GM12878 (cell line): ENCODE measurements around the gene ANKRD65. TPM values are rescaled to one million over a fixed set of nuclear protein-coding genes. Genes with fewer than 3 reads are reported as not detected.

Experiments used
- ATAC-seq: fragments of 200-7000 bp; cut with Tn5 transposase; 3 replicates; pipeline ENCODE4 v1.9.1; 2020; ENCODE audit warnings: mild to moderate bottlenecking, moderate library complexity
- BruUV-seq: library from RNA; stranded (reverse); fragments of 400-500 nt; replicated peaks from 2 replicates; lab custom pipeline; 2021; lab: Mats Ljungman, UMichigan
- CTCF ChIA-PET: fragments of 300-600 bp; sonication (Branson Sonifier 250); formaldehyde crosslinking; extraction: SDS; loops from one replicate; lab custom pipeline; 2021; ENCODE audit warnings: inconsistent platforms; lab: Yijun Ruan, JAX
- POLR2A ChIA-PET: fragments of 350-600 bp; formaldehyde crosslinking; extraction: SDS; loops from one replicate; lab custom pipeline; 2021; ENCODE audit warnings: inconsistent platforms; lab: Charles Lee
- RAD21 ChIA-PET: fragments of 300-600 bp; sonication (Branson Sonifier 250); formaldehyde crosslinking; loops from one replicate; lab custom pipeline; 2023; ENCODE audit warnings: antibody characterized with exemption; ENCODE audit not compliant: unreplicated experiment; lab: Charles Lee
- SMC1A ChIA-PET: fragments of 300-600 bp; sonication (Branson Sonifier 250); formaldehyde crosslinking; loops from one replicate; lab custom pipeline; 2023; ENCODE audit not compliant: unreplicated experiment, uncharacterized antibody; lab: Charles Lee
- DNase-seq: peaks from one replicate; pipeline ENCODE4 v3.0.0-alpha.2; 2011; ENCODE audit warnings: low read depth, low spot score
- FAIRE-seq: peaks from 3 replicates; lab custom pipeline; 2011; peaks lifted over from hg19 to GRCh38; lab: Jason Lieb, UNC
- H2AFZ ChIP-seq: 2 replicates; pipeline ENCODE4 v1.6.0; 2011; ENCODE audit warnings: low read depth, low read length, control low read depth; ENCODE audit not compliant: control insufficient read depth
- H3K27ac ChIP-seq: 2 replicates; pipeline ENCODE4 v1.5.1; 2011; ENCODE audit warnings: control low read depth; ENCODE audit not compliant: control insufficient read depth, insufficient read depth
- H3K27me3 ChIP-seq, 2 experiments: replicated peaks in 1 of 2; 2 replicates each; pipeline versions ENCODE4 v1.6.0 to v1.6.1; 2011; ENCODE audit warnings: low read length in 1 of 2; ENCODE audit not compliant: control insufficient read depth in 2 of 2, insufficient read depth in 2 of 2
- H3K36me3 ChIP-seq, 2 experiments: 2 replicates each; pipeline ENCODE4 v1.5.1; 2011; ENCODE audit warnings: low read length in 1 of 2; ENCODE audit not compliant: control insufficient read depth in 2 of 2, insufficient read depth in 2 of 2
- H3K4me1 ChIP-seq: 2 replicates; pipeline ENCODE4 v1.6.1; 2011; ENCODE audit warnings: mild to moderate bottlenecking, low read length, moderate library complexity, mixed read lengths; ENCODE audit not compliant: control insufficient read depth, insufficient read depth
- H3K4me2 ChIP-seq: 2 replicates; pipeline ENCODE4 v1.6.0; 2011; ENCODE audit warnings: control low read depth; ENCODE audit not compliant: control insufficient read depth, insufficient read depth
- H3K4me3 ChIP-seq: fragments of 200-600 bp; sonication (generic); 2 replicates; pipeline ENCODE4 v1.5.1; 2016
- H3K79me2 ChIP-seq: 2 replicates; pipeline ENCODE4 v1.6.0; 2011; ENCODE audit warnings: low read length; ENCODE audit not compliant: control insufficient read depth, insufficient read depth
- H3K9ac ChIP-seq: 2 replicates; pipeline ENCODE4 v1.8.0; 2011; ENCODE audit warnings: low read length, control low read depth, mixed read lengths; ENCODE audit not compliant: control insufficient read depth, insufficient read depth
- H3K9me3 ChIP-seq: replicated peaks from 3 replicates; pipeline ENCODE4 v1.5.1; 2011; ENCODE audit warnings: mild to moderate bottlenecking, low read length; ENCODE audit not compliant: control insufficient read depth, insufficient read depth
- H4K20me1 ChIP-seq: 2 replicates; pipeline ENCODE4 v1.6.0; 2011; ENCODE audit not compliant: control insufficient read depth, insufficient read depth
- ATF3 ChIP-seq: IDR thresholded peaks from 2 replicates; pipeline ENCODE4 v1.6.1; 2011; ENCODE audit warnings: low read depth, mild to moderate bottlenecking, low read length, moderate library complexity, borderline replicate concordance; ENCODE audit errors: extremely low read depth
- BCLAF1 ChIP-seq: fragments of 450-650 bp; IDR thresholded peaks from 2 replicates; pipeline ENCODE4 v1.6.1; 2017; ENCODE audit warnings: antibody characterized with exemption, mild to moderate bottlenecking, moderate library complexity
- EP300 ChIP-seq, 2 experiments: fragments of 150-350 bp in 1 of 2; IDR thresholded peaks; 2 replicates each; pipeline ENCODE4 v1.6.1; 2011 to 2012; ENCODE audit warnings: low read depth in 2 of 2, low read length in 2 of 2, borderline replicate concordance in 1 of 2, improper control_type of control experiment in 1 of 2, inconsistent platforms in 1 of 2; ENCODE audit not compliant: control insufficient read depth in 1 of 2
- FOXM1 ChIP-seq: IDR thresholded peaks from 2 replicates; pipeline ENCODE4 v1.6.1; 2012; ENCODE audit warnings: low read depth, mild to moderate bottlenecking, inconsistent platforms, low read length, moderate library complexity
- KLF5 ChIP-seq: fragments of 450-650 bp; IDR thresholded peaks from 2 replicates; pipeline ENCODE4 v1.6.1; 2014; ENCODE audit warnings: mild to moderate bottlenecking; ENCODE audit not compliant: partially characterized antibody
- LARP7 ChIP-seq: fragments of 450-650 bp; IDR thresholded peaks from 2 replicates; pipeline ENCODE4 v1.6.1; 2017; ENCODE audit warnings: mild to moderate bottlenecking
- MTA2 ChIP-seq: fragments of 450-650 bp; IDR thresholded peaks from 2 replicates; pipeline ENCODE4 v1.6.1; 2016; ENCODE audit warnings: low read depth, mild to moderate bottlenecking, moderate library complexity
- NBN ChIP-seq: fragments of 450-650 bp; IDR thresholded peaks from 2 replicates; pipeline ENCODE4 v1.6.1; 2016
- PML ChIP-seq: IDR thresholded peaks from 2 replicates; pipeline ENCODE4 v1.6.1; 2012; ENCODE audit warnings: low read length, inconsistent platforms
- SREBF2 ChIP-seq: IDR thresholded peaks from 2 replicates; pipeline ENCODE4 v1.6.1; 2012; ENCODE audit warnings: mild to moderate bottlenecking, low read length
- STAT1 ChIP-seq: fragments of 450-650 bp; conservative IDR thresholded peaks from 2 replicates; pipeline ENCODE4 v1.6.1; 2014; ENCODE audit warnings: antibody characterized with exemption, mild to moderate bottlenecking
- YBX1 ChIP-seq: fragments of 450-650 bp; IDR thresholded peaks from 2 replicates; pipeline ENCODE4 v1.6.1; 2016; ENCODE audit warnings: antibody characterized with exemption
- YY1 ChIP-seq: IDR thresholded peaks from 2 replicates; pipeline ENCODE4 v1.6.1; 2011; ENCODE audit warnings: low read depth, mild to moderate bottlenecking, low read length
- ZNF274 ChIP-seq: IDR thresholded peaks from one replicate; pipeline ENCODE4 v1.8.0; 2011; ENCODE audit not compliant: insufficient read length, insufficient read depth
- ZNF687 ChIP-seq: fragments of 450-650 bp; IDR thresholded peaks from 2 replicates; pipeline ENCODE4 v1.6.1; 2017; ENCODE audit warnings: mild to moderate bottlenecking, moderate library complexity
- WGBS: methylation state at CpG from one replicate; pipeline ENCODE4 v1.1.6; 2016; ENCODE audit warnings: low lambda C conversion rate; ENCODE audit not compliant: insufficient replicate concordance, insufficient coverage; ENCODE audit errors: missing lambda C conversion rate; 5-methylcytosine and 5-hydroxymethylcytosine counted together
- in situ Hi-C: fragments of 300-500 bp; cut with MboI; formaldehyde crosslinking; loops from 9 replicates; pipeline ENCODE4 v1.14.3; 2018; ENCODE audit warnings: mixed read lengths
- intact Hi-C: fragments of 100-400 bp; cut with micrococcal nuclease; formaldehyde crosslinking; loops from one replicate; pipeline ENCODE4 v1.14.2; 2022; ENCODE audit not compliant: unreplicated experiment
- polyA plus RNA-seq, 11 experiments: library from polyadenylated mRNA; depleted of rRNA in 4 of 11; unstranded in 6 of 11; stranded (reverse) in 5 of 11; fragments of >200 nt; fragmentation: Nextera tagmentation in 4 of 11; fragmentation: Illumina TruSeq in 1 of 11; extraction: Ambion mirVana in 4 of 11; extraction: Trizol in 1 of 11; gene quantifications; 1 replicate in 1 of 11; 2 replicates in 10 of 11; pipeline versions ENCODE4 v1.2.1 to v1.2.3, GENCODE V29; 2011 to 2016; ENCODE audit warnings: inconsistent platforms in 2 of 11, missing spikeins in 2 of 11, low read depth in 1 of 11
- total RNA-seq, 4 experiments: library from RNA; depleted of rRNA in 3 of 4; stranded (reverse); fragments of >200 nt in 3 of 4; fragmentation: Illumina TruSeq in 1 of 4; extraction: Trizol in 1 of 4; gene quantifications; 2 replicates each; pipeline versions ENCODE4 v1.2.1 to v1.2.3, GENCODE V29; 2013 to 2021

ANKRD65 gene
- total and polyA plus RNA-seq, 10 of the 15 experiments (the other 5 are each of a cell fraction or from before 2014, with no cell fraction given) = 0.05 to 2.8 (median 0.37) TPM

GRCh38 chr1:1419363-1419812 lies 1.7 kb downstream of the ANKRD65 start (continued):
- TF ChIP-seq BCLAF1 = no peak
- TF ChIP-seq STAT1 = no peak
- no peak for TF ChIP-seq FOXM1

DNA sequence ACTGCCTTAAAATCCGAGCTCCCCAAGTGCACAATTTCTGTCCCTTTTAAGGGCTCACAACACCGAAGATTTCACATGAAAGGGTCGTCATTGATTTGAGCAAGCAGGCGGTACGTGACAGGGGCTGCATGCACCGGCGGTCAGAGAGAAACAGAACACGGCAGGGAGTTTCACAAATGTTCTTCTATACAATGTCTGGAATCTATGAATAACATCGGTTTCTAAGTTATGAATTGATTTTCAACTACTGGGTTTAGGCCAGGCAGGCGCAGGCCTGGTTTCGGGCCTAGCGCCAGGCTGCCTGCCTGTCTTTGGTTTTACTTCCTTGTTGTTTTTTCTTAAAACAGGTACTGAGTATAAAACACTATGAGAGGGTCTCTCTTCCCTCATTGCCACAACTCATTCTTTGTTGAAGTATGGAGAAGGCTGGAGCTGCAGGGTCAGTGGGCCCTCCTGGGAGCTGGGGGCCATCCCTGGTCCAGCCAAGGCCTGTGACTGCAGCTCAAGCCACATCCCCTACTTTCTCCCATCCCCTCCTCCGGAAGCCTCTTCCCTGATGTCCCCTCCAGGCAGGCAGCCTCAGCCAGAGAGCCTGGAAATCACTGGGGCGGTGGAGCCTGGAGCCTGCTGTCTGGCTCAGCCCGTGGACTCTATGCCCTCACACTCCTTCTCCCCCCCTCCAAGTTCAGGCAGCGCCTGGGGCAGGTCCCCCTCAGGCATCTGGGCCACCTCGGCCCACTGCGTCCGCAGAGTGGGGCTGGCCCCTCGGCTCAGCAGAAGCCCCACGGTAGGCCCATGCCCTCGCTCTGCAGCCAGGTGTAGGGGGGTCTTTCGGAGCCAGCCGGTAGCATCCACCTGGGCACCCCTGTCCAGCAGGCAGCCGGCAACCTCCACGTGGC lies 2.4 kb downstream of the ANKRD65 start:
- Histone ChIP-seq H3K9me3 (no peaks in the 10 kb centered on the region; the same call in 2 of the 3 replicates), H4K20me1 (no peaks in the 10 kb centered on the region), H3K36me3 (no peaks in the 10 kb centered on the region), H3K9ac (peak overlapping the region; percentile 56; the same call in 1 of the 2 replicates), H3K79me2 (no peaks in the 10 kb centered on the region), H3K27me3 (no peaks in the 10 kb centered on the region), H3K4me1 (peaks cover 25% of the 10 kb centered on the region), H2AFZ (peak overlapping the region; percentile 82), H3K4me2 (peak overlapping the region; percentile 79), H3K27ac (peak overlapping the region; percentile 66), H3K4me3 (no peak overlapping the region)
- FAIRE-seq (peak; percentile 52), DNase-seq (no peak), ATAC-seq (peak; percentile 10; the same call in 1 of the 3 replicates)
- WGBS = 53% methylated on average over 26 of the region's 26 CpGs
- in situ Hi-C loops = no loop called here
- intact Hi-C loops = no loop called here
- ChIA-PET RAD21 (no interaction called here), POLR2A (interaction anchor here (0.8 kb wide), 1 partner anchor 14 kb away, joined by 3 read pairs; no protein-coding TSS in a partner anchor), SMC1A (interaction anchor here (1.2 kb wide), 1 partner anchor 11 kb away, joined by 3 read pairs; no protein-coding TSS in a partner anchor), CTCF (no interaction called here)
- BruUV-seq = TSS peak; percentile 63
- TF ChIP-seq PML (no peak), YBX1 (no peak), MTA2 (no peak), ATF3 (no peak), YY1 (no peak), SREBF2 (no peak), KLF5 (no peak), LARP7 (0 out of 2 replicates have a peak, but pooled peaks have one; percentile 22), EP300 (IDR thresholded peaks at IDR 0.05; ENCODE audit: borderline replicate concordance in 1 of 2, control insufficient read depth in 1 of 2, low read depth in 2 of 2, low read length in 2 of 2) (no peak), ZNF687 (peak; percentile 89), ZNF274 (no peak), NBN (no peak)
